ENCODE measurements around the gene TRIM71. TPM values are rescaled to one million over a fixed set of nuclear protein-coding genes. Genes with fewer than 3 reads are reported as not detected.
"Not testable (repeated sequence)": the region's sequence is repeated elsewhere in the genome, so short reads cannot be mapped to it uniquely, and the experiment has no call there.

Gene TRIM71
- polyA plus RNA-seq, 2 donors = not detected

GRCh38 chr3:32903953-32904352 lies 86.2 kb downstream of the TRIM71 start:
- Histone ChIP-seq H3K27me3 (ENCODE audit: control insufficient read depth in 1 of 2, insufficient read depth in 2 of 2, low read length in 2 of 2) (no peaks in the 10 kb centered on the region), H3K4me1 (ENCODE audit: control insufficient read depth in 2 of 2, insufficient read depth in 2 of 2, low read length in 1 of 2) (no peaks in the 10 kb centered on the region), H3K36me3 (ENCODE audit: control insufficient read depth in 2 of 2, insufficient read depth in 2 of 2, low read length in 1 of 2) (no peaks in the 10 kb centered on the region), H3K9me3 (ENCODE audit: control insufficient read depth in 2 of 2, insufficient read depth in 1 of 2, low read depth in 1 of 2, low read length in 1 of 2) (no peaks in the 10 kb centered on the region), H3K27ac (ENCODE audit: low read depth in 2 of 2, low read length in 1 of 2) (no peak overlapping the region), H3K4me3 (ENCODE audit: low read depth in 1 of 2, low read length in 2 of 2) (no peak overlapping the region)
- 94 to 95% methylated on average over 10 of the region's 10 CpGs for WGBS, 2 donors

GRCh38 chr3:32909999-32910398 lies 92.2 kb downstream of the TRIM71 start:
- no peaks in the 10 kb centered on the region for H3K27me3 ChIP-seq (ENCODE audit: control insufficient read depth in 1 of 2, insufficient read depth in 2 of 2, low read length in 2 of 2)
- no peaks in the 10 kb centered on the region for H3K36me3 ChIP-seq (ENCODE audit: control insufficient read depth in 2 of 2, insufficient read depth in 2 of 2, low read length in 1 of 2)
- H3K9me3 ChIP-seq (ENCODE audit: control insufficient read depth in 2 of 2, insufficient read depth in 1 of 2, low read depth in 1 of 2, low read length in 1 of 2) = no peaks in the 10 kb centered on the region
- WGBS, 2 donors = 80 to 88% methylated on average over 3 of the region's 3 CpGs
- no peaks in the 10 kb centered on the region for H3K4me1 ChIP-seq (ENCODE audit: control insufficient read depth in 2 of 2, insufficient read depth in 2 of 2, low read length in 1 of 2)
- H3K4me3 ChIP-seq (ENCODE audit: low read depth in 1 of 2, low read length in 2 of 2) = no peak overlapping the region
- no peak overlapping the region for H3K27ac ChIP-seq (ENCODE audit: low read depth in 2 of 2, low read length in 1 of 2)

GRCh38 chr3:32910954-32911353 lies 93.2 kb downstream of the TRIM71 start:
- Histone ChIP-seq H3K4me1 (ENCODE audit: control insufficient read depth in 2 of 2, insufficient read depth in 2 of 2, low read length in 1 of 2) (no peaks in the 10 kb centered on the region), H3K36me3 (ENCODE audit: control insufficient read depth in 2 of 2, insufficient read depth in 2 of 2, low read length in 1 of 2) (no peaks in the 10 kb centered on the region), H3K27ac (ENCODE audit: low read depth in 2 of 2, low read length in 1 of 2) (no peak overlapping the region), H3K9me3 (ENCODE audit: control insufficient read depth in 2 of 2, insufficient read depth in 1 of 2, low read depth in 1 of 2, low read length in 1 of 2) (no peaks in the 10 kb centered on the region), H3K4me3 (ENCODE audit: low read depth in 1 of 2, low read length in 2 of 2) (no peak overlapping the region), H3K27me3 (ENCODE audit: control insufficient read depth in 1 of 2, insufficient read depth in 2 of 2, low read length in 2 of 2) (no peaks in the 10 kb centered on the region)
- WGBS, 2 donors = 85 to 89% methylated on average over 2 of the region's 2 CpGs

GRCh38 chr3:32912046-32912445 lies 94.2 kb downstream of the TRIM71 start:
- Histone ChIP-seq H3K4me3 (ENCODE audit: low read depth in 1 of 2, low read length in 2 of 2) (no peak overlapping the region), H3K27ac (ENCODE audit: low read depth in 2 of 2, low read length in 1 of 2) (no peak overlapping the region), H3K9me3 (ENCODE audit: control insufficient read depth in 2 of 2, insufficient read depth in 1 of 2, low read depth in 1 of 2, low read length in 1 of 2) (peaks cover 1 to 2% of the 10 kb centered on the region in 2 donors), H3K4me1 (ENCODE audit: control insufficient read depth in 2 of 2, insufficient read depth in 2 of 2, low read length in 1 of 2) (no peaks in the 10 kb centered on the region), H3K27me3 (ENCODE audit: control insufficient read depth in 1 of 2, insufficient read depth in 2 of 2, low read length in 2 of 2) (no peaks in the 10 kb centered on the region), H3K36me3 (ENCODE audit: control insufficient read depth in 2 of 2, insufficient read depth in 2 of 2, low read length in 1 of 2) (no peaks in the 10 kb centered on the region)
- WGBS, 2 donors = 79 to 90% methylated on average over 1 of the region's 1 CpG

GRCh38 chr3:32913790-32914446 lies 96.1 kb downstream of the TRIM71 start:
- 34 to 35% methylated on average over 7 of the region's 7 CpGs for WGBS, 2 donors
- no peaks in the 10 kb centered on the region for H3K36me3 ChIP-seq (ENCODE audit: control insufficient read depth in 2 of 2, insufficient read depth in 2 of 2, low read length in 1 of 2)
- peaks cover 3 to 5% of the 10 kb centered on the region in 2 donors for H3K9me3 ChIP-seq (ENCODE audit: control insufficient read depth in 2 of 2, insufficient read depth in 1 of 2, low read depth in 1 of 2, low read length in 1 of 2)
- no peak overlapping the region for H3K4me3 ChIP-seq (ENCODE audit: low read depth in 1 of 2, low read length in 2 of 2)
- H3K4me1 ChIP-seq (ENCODE audit: control insufficient read depth in 2 of 2, insufficient read depth in 2 of 2, low read length in 1 of 2) = no peaks in the 10 kb centered on the region
- H3K27me3 ChIP-seq (ENCODE audit: control insufficient read depth in 1 of 2, insufficient read depth in 2 of 2, low read length in 2 of 2) = no peaks in the 10 kb centered on the region
- H3K27ac ChIP-seq (ENCODE audit: low read depth in 2 of 2, low read length in 1 of 2) = peak overlapping the region; percentile 33 to 51

- Histone ChIP-seq H3K27me3 (ENCODE audit: control insufficient read depth in 1 of 2, insufficient read depth in 2 of 2, low read length in 2 of 2) (no peaks in the 10 kb centered on the region), H3K9me3 (ENCODE audit: control insufficient read depth in 2 of 2, insufficient read depth in 1 of 2, low read depth in 1 of 2, low read length in 1 of 2) (peaks cover 3 to 5% of the 10 kb centered on the region in 2 donors), H3K4me3 (ENCODE audit: low read depth in 1 of 2, low read length in 2 of 2) (no peak overlapping the region), H3K4me1 (ENCODE audit: control insufficient read depth in 2 of 2, insufficient read depth in 2 of 2, low read length in 1 of 2) (no peaks in the 10 kb centered on the region), H3K27ac (ENCODE audit: low read depth in 2 of 2, low read length in 1 of 2) (no peak overlapping the region), H3K36me3 (ENCODE audit: control insufficient read depth in 2 of 2, insufficient read depth in 2 of 2, low read length in 1 of 2) (no peaks in the 10 kb centered on the region)
- WGBS, 2 donors = 82 to 90% methylated on average over 2 of the region's 2 CpGs
These were observed 102.1 kb downstream of the TRIM71 start for GRCh38 chr3:32919920-32920319.

- WGBS, 2 donors = 86 to 91% methylated on average over 7 of the region's 7 CpGs
- Histone ChIP-seq H3K27ac (ENCODE audit: low read depth in 2 of 2, low read length in 1 of 2) (no peak overlapping the region), H3K36me3 (ENCODE audit: control insufficient read depth in 2 of 2, insufficient read depth in 2 of 2, low read length in 1 of 2) (no peaks in the 10 kb centered on the region), H3K4me1 (ENCODE audit: control insufficient read depth in 2 of 2, insufficient read depth in 2 of 2, low read length in 1 of 2) (no peaks in the 10 kb centered on the region), H3K4me3 (ENCODE audit: low read depth in 1 of 2, low read length in 2 of 2) (no peak overlapping the region), H3K27me3 (ENCODE audit: control insufficient read depth in 1 of 2, insufficient read depth in 2 of 2, low read length in 2 of 2) (no peaks in the 10 kb centered on the region), H3K9me3 (ENCODE audit: control insufficient read depth in 2 of 2, insufficient read depth in 1 of 2, low read depth in 1 of 2, low read length in 1 of 2) (peaks cover under 1 to 3% of the 10 kb centered on the region in 2 donors)
These were observed 104.3 kb downstream of the TRIM71 start for GRCh38 chr3:32922078-32922477.

- H3K9me3 ChIP-seq (ENCODE audit: control insufficient read depth in 2 of 2, insufficient read depth in 1 of 2, low read depth in 1 of 2, low read length in 1 of 2) = no peaks in the 10 kb centered on the region
- H3K27me3 ChIP-seq (ENCODE audit: control insufficient read depth in 1 of 2, insufficient read depth in 2 of 2, low read length in 2 of 2) = no peaks in the 10 kb centered on the region
- no peak overlapping the region for H3K4me3 ChIP-seq (ENCODE audit: low read depth in 1 of 2, low read length in 2 of 2)
- H3K4me1 ChIP-seq (ENCODE audit: control insufficient read depth in 2 of 2, insufficient read depth in 2 of 2, low read length in 1 of 2) = no peaks in the 10 kb centered on the region
- H3K27ac ChIP-seq (ENCODE audit: low read depth in 2 of 2, low read length in 1 of 2) = no peak overlapping the region
- H3K36me3 ChIP-seq (ENCODE audit: control insufficient read depth in 2 of 2, insufficient read depth in 2 of 2, low read length in 1 of 2) = no peaks in the 10 kb centered on the region
- WGBS, 2 donors = 96% methylated on average over 3 of the region's 3 CpGs
These were observed 112.4 kb downstream of the TRIM71 start for GRCh38 chr3:32930161-32930560.

- H3K4me3 ChIP-seq (ENCODE audit: low read depth in 1 of 2, low read length in 2 of 2); H3K9me3 ChIP-seq (ENCODE audit: control insufficient read depth in 2 of 2, insufficient read depth in 1 of 2, low read depth in 1 of 2, low read length in 1 of 2); H3K36me3 ChIP-seq (ENCODE audit: control insufficient read depth in 2 of 2, insufficient read depth in 2 of 2, low read length in 1 of 2); H3K4me1 ChIP-seq (ENCODE audit: control insufficient read depth in 2 of 2, insufficient read depth in 2 of 2, low read length in 1 of 2); H3K27ac ChIP-seq (ENCODE audit: low read depth in 2 of 2, low read length in 1 of 2); H3K27me3 ChIP-seq (ENCODE audit: control insufficient read depth in 1 of 2, insufficient read depth in 2 of 2, low read length in 2 of 2): not testable (repeated sequence)
- WGBS, 2 donors = 68 to 78% methylated on average over 2 of the region's 2 CpGs
These were observed 113.5 kb downstream of the TRIM71 start for GRCh38 chr3:32931273-32931672.

GRCh38 chr3:32934150-32934742 lies 116.4 kb downstream of the TRIM71 start:
- Histone ChIP-seq H3K4me3 (ENCODE audit: low read depth in 1 of 2, low read length in 2 of 2) (no peak overlapping the region), H3K36me3 (ENCODE audit: control insufficient read depth in 2 of 2, insufficient read depth in 2 of 2, low read length in 1 of 2) (no peaks in the 10 kb centered on the region), H3K9me3 (ENCODE audit: control insufficient read depth in 2 of 2, insufficient read depth in 1 of 2, low read depth in 1 of 2, low read length in 1 of 2) (no peaks in the 10 kb centered on the region), H3K27me3 (ENCODE audit: control insufficient read depth in 1 of 2, insufficient read depth in 2 of 2, low read length in 2 of 2) (no peaks in the 10 kb centered on the region), H3K27ac (ENCODE audit: low read depth in 2 of 2, low read length in 1 of 2) (no peak overlapping the region), H3K4me1 (ENCODE audit: control insufficient read depth in 2 of 2, insufficient read depth in 2 of 2, low read length in 1 of 2) (no peaks in the 10 kb centered on the region)
- WGBS, 2 donors = 72 to 84% methylated on average over 5 of the region's 5 CpGs
